Testis (tissue), 2 donors: Measurements from ENCODE around the gene SLC16A6.

Experiments used
- CTCF ChIP-seq, 3 experiments: fragments of 450-650 bp in 2 of 3; fragments of 200-600 bp in 1 of 3; sonication (generic) in 1 of 3; IDR thresholded peaks; one replicate each; pipeline ENCODE4 v1.5.1; 2016 to 2019; ENCODE audit warnings: antibody characterized with exemption in 3 of 3, mild to moderate bottlenecking in 2 of 3, moderate library complexity in 1 of 3
- POLR2A ChIP-seq: fragments of 450-650 bp; IDR thresholded peaks from one replicate; pipeline ENCODE4 v1.6.1; 2017; ENCODE audit warnings: antibody characterized with exemption, mild to moderate bottlenecking, moderate library complexity

- TF ChIP-seq CTCF (IDR thresholded peaks at IDR 0.05) (no peak), POLR2A (no peak)
Observed at GRCh38 chr17:68294617-68295016, 3.7 kb upstream of the SLC16A6 start.
